GM12878 (cell line): ENCODE results near the gene SPTBN2. TPM values are rescaled to one million over a fixed set of nuclear protein-coding genes. Genes with fewer than 3 reads are reported as not detected.

Experiments
- ATAC-seq: fragments of 200-7000 bp; cut with Tn5 transposase; 3 replicates; pipeline ENCODE4 v1.9.1; 2020; ENCODE audit warnings: mild to moderate bottlenecking, moderate library complexity
- BruUV-seq: library from RNA; stranded (reverse); fragments of 400-500 nt; replicated peaks from 2 replicates; lab custom pipeline; 2021; lab: Mats Ljungman, UMichigan
- CTCF ChIA-PET: fragments of 300-600 bp; sonication (Branson Sonifier 250); formaldehyde crosslinking; extraction: SDS; loops from one replicate; lab custom pipeline; 2021; ENCODE audit warnings: inconsistent platforms; lab: Yijun Ruan, JAX
- POLR2A ChIA-PET: fragments of 350-600 bp; formaldehyde crosslinking; extraction: SDS; loops from one replicate; lab custom pipeline; 2021; ENCODE audit warnings: inconsistent platforms; lab: Charles Lee
- RAD21 ChIA-PET: fragments of 300-600 bp; sonication (Branson Sonifier 250); formaldehyde crosslinking; loops from one replicate; lab custom pipeline; 2023; ENCODE audit warnings: antibody characterized with exemption; ENCODE audit not compliant: unreplicated experiment; lab: Charles Lee
- SMC1A ChIA-PET: fragments of 300-600 bp; sonication (Branson Sonifier 250); formaldehyde crosslinking; loops from one replicate; lab custom pipeline; 2023; ENCODE audit not compliant: unreplicated experiment, uncharacterized antibody; lab: Charles Lee
- DNase-seq: peaks from one replicate; pipeline ENCODE4 v3.0.0-alpha.2; 2011; ENCODE audit warnings: low read depth, low spot score
- FAIRE-seq: peaks from 3 replicates; lab custom pipeline; 2011; peaks lifted over from hg19 to GRCh38; lab: Jason Lieb, UNC
- H2AFZ ChIP-seq: 2 replicates; pipeline ENCODE4 v1.6.0; 2011; ENCODE audit warnings: low read depth, low read length, control low read depth; ENCODE audit not compliant: control insufficient read depth
- H3K27ac ChIP-seq: 2 replicates; pipeline ENCODE4 v1.5.1; 2011; ENCODE audit warnings: control low read depth; ENCODE audit not compliant: control insufficient read depth, insufficient read depth
- H3K27me3 ChIP-seq, 2 experiments: replicated peaks in 1 of 2; 2 replicates each; pipeline versions ENCODE4 v1.6.0 to v1.6.1; 2011; ENCODE audit warnings: low read length in 1 of 2; ENCODE audit not compliant: control insufficient read depth in 2 of 2, insufficient read depth in 2 of 2
- H3K36me3 ChIP-seq, 2 experiments: 2 replicates each; pipeline ENCODE4 v1.5.1; 2011; ENCODE audit warnings: low read length in 1 of 2; ENCODE audit not compliant: control insufficient read depth in 2 of 2, insufficient read depth in 2 of 2
- H3K4me1 ChIP-seq: 2 replicates; pipeline ENCODE4 v1.6.1; 2011; ENCODE audit warnings: mild to moderate bottlenecking, low read length, moderate library complexity, mixed read lengths; ENCODE audit not compliant: control insufficient read depth, insufficient read depth
- H3K4me2 ChIP-seq: 2 replicates; pipeline ENCODE4 v1.6.0; 2011; ENCODE audit warnings: control low read depth; ENCODE audit not compliant: control insufficient read depth, insufficient read depth
- H3K4me3 ChIP-seq: fragments of 200-600 bp; sonication (generic); 2 replicates; pipeline ENCODE4 v1.5.1; 2016
- H3K79me2 ChIP-seq: 2 replicates; pipeline ENCODE4 v1.6.0; 2011; ENCODE audit warnings: low read length; ENCODE audit not compliant: control insufficient read depth, insufficient read depth
- H3K9ac ChIP-seq: 2 replicates; pipeline ENCODE4 v1.8.0; 2011; ENCODE audit warnings: low read length, control low read depth, mixed read lengths; ENCODE audit not compliant: control insufficient read depth, insufficient read depth
- H3K9me3 ChIP-seq: replicated peaks from 3 replicates; pipeline ENCODE4 v1.5.1; 2011; ENCODE audit warnings: mild to moderate bottlenecking, low read length; ENCODE audit not compliant: control insufficient read depth, insufficient read depth
- H4K20me1 ChIP-seq: 2 replicates; pipeline ENCODE4 v1.6.0; 2011; ENCODE audit not compliant: control insufficient read depth, insufficient read depth
- ASH2L ChIP-seq: fragments of 300-600, 200-600 bp; sonication (generic); IDR thresholded peaks from 2 replicates; pipeline ENCODE4 v1.6.1; 2017; ENCODE audit warnings: low read depth, mild to moderate bottlenecking, borderline replicate concordance
- CBX3 ChIP-seq: fragments of 200-600 bp; sonication (generic); IDR thresholded peaks from 2 replicates; pipeline ENCODE4 v1.6.1; 2016; ENCODE audit warnings: low read depth, borderline replicate concordance
- EED ChIP-seq: sonication (generic); IDR thresholded peaks from 2 replicates; pipeline ENCODE4 v1.6.1; 2016; ENCODE audit warnings: antibody characterized with exemption, low read depth
- ESRRA ChIP-seq: IDR thresholded peaks from 2 replicates; pipeline ENCODE4 v1.6.1; 2012; ENCODE audit warnings: mild to moderate bottlenecking, low read length, improper control_type of control experiment
- FOXM1 ChIP-seq: IDR thresholded peaks from 2 replicates; pipeline ENCODE4 v1.6.1; 2012; ENCODE audit warnings: low read depth, mild to moderate bottlenecking, inconsistent platforms, low read length, moderate library complexity
- GABPA ChIP-seq: IDR thresholded peaks from 2 replicates; pipeline ENCODE4 v1.6.1; 2014; ENCODE audit warnings: antibody characterized with exemption, low read depth, mild to moderate bottlenecking, inconsistent platforms
- HDAC2 ChIP-seq: fragments of 200-600 bp; sonication (generic); IDR thresholded peaks from 2 replicates; pipeline ENCODE4 v1.6.1; 2017
- JUND ChIP-seq: IDR thresholded peaks from 2 replicates; pipeline ENCODE4 v1.6.1; 2012; ENCODE audit warnings: low read depth, mild to moderate bottlenecking, low read length, improper control_type of control experiment, moderate library complexity
- RBBP5 ChIP-seq: fragments of 200-600 bp; sonication (generic); conservative IDR thresholded peaks from 2 replicates; pipeline ENCODE4 v1.6.1; 2016
- RFX5 ChIP-seq: IDR thresholded peaks from 2 replicates; pipeline ENCODE4 v1.6.1; 2011; ENCODE audit warnings: low read depth, low read length, improper control_type of control experiment
- SMC3 ChIP-seq: IDR thresholded peaks from 2 replicates; pipeline ENCODE4 v1.6.1; 2011; ENCODE audit warnings: low read length, improper control_type of control experiment, borderline replicate concordance
- SREBF1 ChIP-seq: IDR thresholded peaks from 2 replicates; pipeline ENCODE4 v1.6.1; 2012; ENCODE audit warnings: mild to moderate bottlenecking, low read length
- TCF12 ChIP-seq: IDR thresholded peaks from 2 replicates; pipeline ENCODE4 v1.6.1; 2011; ENCODE audit warnings: low read depth, mild to moderate bottlenecking, low read length
- ZBED1 ChIP-seq: IDR thresholded peaks from 2 replicates; pipeline ENCODE4 v1.6.1; 2016; ENCODE audit warnings: borderline replicate concordance
- ZNF274 ChIP-seq: IDR thresholded peaks from one replicate; pipeline ENCODE4 v1.8.0; 2011; ENCODE audit not compliant: insufficient read length, insufficient read depth
- ZSCAN29 ChIP-seq: fragments of 450-650 bp; IDR thresholded peaks from 2 replicates; pipeline ENCODE4 v1.6.1; 2017; ENCODE audit warnings: mild to moderate bottlenecking, moderate library complexity
- WGBS: methylation state at CpG from one replicate; pipeline ENCODE4 v1.1.6; 2016; ENCODE audit warnings: low lambda C conversion rate; ENCODE audit not compliant: insufficient replicate concordance, insufficient coverage; ENCODE audit errors: missing lambda C conversion rate; 5-methylcytosine and 5-hydroxymethylcytosine counted together
- in situ Hi-C: fragments of 300-500 bp; cut with MboI; formaldehyde crosslinking; loops from 9 replicates; pipeline ENCODE4 v1.14.3; 2018; ENCODE audit warnings: mixed read lengths
- intact Hi-C: fragments of 100-400 bp; cut with micrococcal nuclease; formaldehyde crosslinking; loops from one replicate; pipeline ENCODE4 v1.14.2; 2022; ENCODE audit not compliant: unreplicated experiment
- polyA plus RNA-seq, 11 experiments: library from polyadenylated mRNA; depleted of rRNA in 4 of 11; unstranded in 6 of 11; stranded (reverse) in 5 of 11; fragments of >200 nt; fragmentation: Nextera tagmentation in 4 of 11; fragmentation: Illumina TruSeq in 1 of 11; extraction: Ambion mirVana in 4 of 11; extraction: Trizol in 1 of 11; gene quantifications; 1 replicate in 1 of 11; 2 replicates in 10 of 11; pipeline versions ENCODE4 v1.2.1 to v1.2.3, GENCODE V29; 2011 to 2016; ENCODE audit warnings: inconsistent platforms in 2 of 11, missing spikeins in 2 of 11, low read depth in 1 of 11
- total RNA-seq, 4 experiments: library from RNA; depleted of rRNA in 3 of 4; stranded (reverse); fragments of >200 nt in 3 of 4; fragmentation: Illumina TruSeq in 1 of 4; extraction: Trizol in 1 of 4; gene quantifications; 2 replicates each; pipeline versions ENCODE4 v1.2.1 to v1.2.3, GENCODE V29; 2013 to 2021
- TF ChIP-seq, protein P1 (sequence below): IDR thresholded peaks from 2 replicates; pipeline ENCODE4 v1.6.1; 2011; ENCODE audit warnings: borderline replicate concordance, low read depth, mild to moderate bottlenecking, moderate library complexity, low read length; ENCODE audit not compliant: insufficient read depth, poor library complexity, severe bottlenecking
- TF ChIP-seq, protein P2 (sequence below): IDR thresholded peaks from 2 replicates; pipeline ENCODE4 v1.6.1; 2012; ENCODE audit warnings: low read length, inconsistent platforms

The SPTBN2 gene
- total and polyA plus RNA-seq, 10 of the 15 experiments (the other 5 are each of a cell fraction or from before 2014, with no cell fraction given) = 0.38 to 1.0 (median 0.69) TPM; not detected in 5

DNA sequence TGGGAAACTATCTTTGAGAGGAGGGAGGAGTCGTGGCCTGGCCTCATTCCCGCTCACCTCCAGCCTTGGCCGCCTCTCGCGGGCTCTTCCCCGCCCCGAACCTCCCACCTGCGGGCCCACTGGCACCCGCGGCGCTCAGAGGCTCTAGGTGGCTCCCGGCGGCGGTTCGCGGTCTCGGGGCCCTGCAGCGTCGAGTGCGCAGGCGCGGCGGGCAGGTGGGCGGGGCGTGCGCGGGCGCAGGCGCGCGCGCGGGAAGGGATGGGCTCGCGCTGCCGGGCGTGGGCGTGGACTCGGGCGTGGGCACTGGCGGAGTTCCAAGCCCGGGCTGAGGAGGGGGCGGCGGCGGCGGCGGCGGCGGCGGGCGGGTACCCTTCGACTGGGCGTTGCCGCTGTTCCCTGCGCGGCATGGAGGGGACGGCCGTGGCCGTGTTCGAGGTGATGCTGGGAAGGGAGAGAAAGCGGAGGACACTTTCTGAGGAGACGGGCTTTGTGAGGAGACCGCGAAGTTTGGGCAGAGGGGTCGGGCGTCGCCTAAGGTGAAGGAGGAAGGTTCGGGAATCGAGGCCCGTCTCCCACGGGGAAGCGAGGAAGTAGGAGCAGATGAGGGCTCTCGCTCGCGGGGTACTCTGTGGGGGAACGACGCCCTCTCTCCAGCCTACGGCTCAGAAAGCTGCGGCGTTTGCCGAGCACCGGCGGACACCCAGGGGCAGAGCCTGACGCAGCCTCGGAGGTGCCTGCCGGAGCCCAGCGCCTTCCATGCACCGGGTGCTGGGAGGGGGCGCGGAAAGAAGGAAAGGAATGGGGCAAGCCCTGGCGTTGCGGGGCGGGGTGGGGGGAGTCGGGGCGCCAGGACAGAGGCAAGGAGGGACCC is 15.7 kb upstream of the SPTBN2 start:
- FAIRE-seq (peak; percentile 86), ATAC-seq (peak; percentile 90), DNase-seq (peak; percentile 20)
- Histone ChIP-seq H4K20me1 (no peaks in the 10 kb centered on the region), H3K9ac (peak overlapping the region; percentile 93), H2AFZ (peak overlapping the region; percentile 97), H3K4me1 (no peaks in the 10 kb centered on the region), H3K79me2 (no peaks in the 10 kb centered on the region), H3K27me3 (no peaks in the 10 kb centered on the region; a peak in 1 of 4 replicates), H3K27ac (peak overlapping the region; percentile 75), H3K36me3 (no peaks in the 10 kb centered on the region), H3K4me2 (peak overlapping the region; percentile 88), H3K9me3 (peaks cover 1% of the 10 kb centered on the region; the same call in 2 of the 3 replicates), H3K4me3 (peak overlapping the region; percentile 91)
- no TSS peak for BruUV-seq
- in situ Hi-C loops = no loop called here
- POLR2A ChIA-PET = interaction anchor here (0.6 to 0.7 kb wide), 3 partner anchors 98 to 308 kb away, joined by 3 to 5 read pairs (median 3); no protein-coding TSS in a partner anchor
- RAD21 ChIA-PET = interaction anchor here (0.7 to 0.9 kb wide), 4 partner anchors 48 to 107 kb away, joined by 3 to 4 read pairs (median 3); no protein-coding TSS in a partner anchor
- CTCF ChIA-PET = interaction anchor here (1.1 kb wide), 1 partner anchor 67 kb away, joined by 3 read pairs; the partner anchor contains the start of gene RBM4B
- WGBS = 1% methylated on average over 67 of the region's 95 CpGs
- SMC1A ChIA-PET = no interaction called here
- intact Hi-C loops = no loop called here
- TF ChIP-seq HDAC2 = no peak
- no peak for TF ChIP-seq RBBP5
- TF ChIP-seq JUND = no peak
- no peak for TF ChIP-seq ASH2L
- no peak for TF ChIP-seq TCF12
- TF ChIP-seq, protein P1, sequence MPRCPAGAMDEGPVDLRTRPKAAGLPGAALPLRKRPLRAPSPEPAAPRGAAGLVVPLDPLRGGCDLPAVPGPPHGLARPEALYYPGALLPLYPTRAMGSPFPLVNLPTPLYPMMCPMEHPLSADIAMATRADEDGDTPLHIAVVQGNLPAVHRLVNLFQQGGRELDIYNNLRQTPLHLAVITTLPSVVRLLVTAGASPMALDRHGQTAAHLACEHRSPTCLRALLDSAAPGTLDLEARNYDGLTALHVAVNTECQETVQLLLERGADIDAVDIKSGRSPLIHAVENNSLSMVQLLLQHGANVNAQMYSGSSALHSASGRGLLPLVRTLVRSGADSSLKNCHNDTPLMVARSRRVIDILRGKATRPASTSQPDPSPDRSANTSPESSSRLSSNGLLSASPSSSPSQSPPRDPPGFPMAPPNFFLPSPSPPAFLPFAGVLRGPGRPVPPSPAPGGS = no peak
- peak; percentile 14; the same call in 1 of the 2 replicates for TF ChIP-seq ZSCAN29
- no peak for TF ChIP-seq FOXM1
- no peak for TF ChIP-seq CBX3
- peak; percentile 22; the same call in 1 of the 2 replicates for TF ChIP-seq EED
- TF ChIP-seq SREBF1 = no peak
- no peak for TF ChIP-seq SMC3
- TF ChIP-seq ESRRA = no peak
- no peak for TF ChIP-seq RFX5
- TF ChIP-seq ZNF274 = no peak
- TF ChIP-seq ZBED1 = no peak
- no peak for TF ChIP-seq GABPA
- TF ChIP-seq, protein P2, sequence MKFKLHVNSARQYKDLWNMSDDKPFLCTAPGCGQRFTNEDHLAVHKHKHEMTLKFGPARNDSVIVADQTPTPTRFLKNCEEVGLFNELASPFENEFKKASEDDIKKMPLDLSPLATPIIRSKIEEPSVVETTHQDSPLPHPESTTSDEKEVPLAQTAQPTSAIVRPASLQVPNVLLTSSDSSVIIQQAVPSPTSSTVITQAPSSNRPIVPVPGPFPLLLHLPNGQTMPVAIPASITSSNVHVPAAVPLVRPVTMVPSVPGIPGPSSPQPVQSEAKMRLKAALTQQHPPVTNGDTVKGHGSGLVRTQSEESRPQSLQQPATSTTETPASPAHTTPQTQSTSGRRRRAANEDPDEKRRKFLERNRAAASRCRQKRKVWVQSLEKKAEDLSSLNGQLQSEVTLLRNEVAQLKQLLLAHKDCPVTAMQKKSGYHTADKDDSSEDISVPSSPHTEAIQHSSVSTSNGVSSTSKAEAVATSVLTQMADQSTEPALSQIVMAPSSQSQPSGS = no peak
